Measurements from ENCODE around the gene KLHL12. TPM values are rescaled to one million over a fixed set of nuclear protein-coding genes. Genes with fewer than 3 reads are reported as not detected.
"Not testable (repeated sequence)": the region's sequence is repeated elsewhere in the genome, so short reads cannot be mapped to it uniquely, and the experiment has no call there.

The KLHL12 gene
- total RNA-seq, 2 donors from 2014 or later, result 34.4 to 39.4 TPM

DNA sequence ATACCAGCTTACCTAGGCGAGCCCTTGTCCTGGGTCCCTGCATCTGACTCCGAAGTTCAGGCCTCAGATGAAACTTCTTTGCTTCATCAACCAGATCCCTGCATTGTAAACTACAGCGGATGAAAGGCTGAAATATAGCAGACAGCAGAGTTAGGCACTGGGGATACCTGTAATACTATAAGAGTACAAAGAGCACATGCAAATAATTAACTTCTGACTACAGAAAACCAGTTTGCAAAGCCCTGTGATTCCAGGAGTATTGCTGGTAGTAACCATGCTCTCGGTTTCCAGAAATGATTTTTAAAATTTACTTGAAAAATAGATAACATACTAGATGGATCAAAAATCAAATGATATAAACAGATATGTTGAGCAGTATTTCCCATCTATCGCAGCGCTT is 18.0 kb downstream of the KLHL12 start:
- Histone ChIP-seq H3K27me3 (ENCODE audit: control insufficient read depth, insufficient read depth, low read length, poor library complexity, severe bottlenecking) (no peaks in the 10 kb centered on the region), H3K4me1 (ENCODE audit: control insufficient read depth, insufficient read depth, low read length) (no peaks in the 10 kb centered on the region), H3K4me3 (ENCODE audit: low read length) (no peak overlapping the region), H3K9ac (ENCODE audit: extremely low read depth, low read length, poor library complexity, severe bottlenecking) (no peak overlapping the region), H3K36me3 (ENCODE audit: control insufficient read depth, insufficient read depth, low read length) (peaks cover 59% of the 10 kb centered on the region), H3K9me3 (ENCODE audit: control insufficient read depth, low read length) (peaks cover 4% of the 10 kb centered on the region), H3K27ac (ENCODE audit: low read depth, low read length) (no peak overlapping the region)
- DNase-seq, result no peak
- no peak overlapping the region for H3K4me3 Mint-ChIP-seq
- H3K27ac Mint-ChIP-seq, result no peak overlapping the region
- no peaks in the 10 kb centered on the region for H3K9me3 Mint-ChIP-seq
- H3K27me3 Mint-ChIP-seq (ENCODE audit: insufficient read depth), result no peaks in the 10 kb centered on the region
- peaks cover 4% of the 10 kb centered on the region for H3K4me1 Mint-ChIP-seq
- 92 to 97% methylated on average over 2 to 6 of the region's 6 CpGs for WGBS, 2 experiments (ENCODE audit: insufficient coverage in 1 of 2, insufficient read length in 1 of 2)
- peaks cover 58% of the 10 kb centered on the region for H3K36me3 Mint-ChIP-seq (ENCODE audit: low read depth)
- TF ChIP-seq, protein P1, sequence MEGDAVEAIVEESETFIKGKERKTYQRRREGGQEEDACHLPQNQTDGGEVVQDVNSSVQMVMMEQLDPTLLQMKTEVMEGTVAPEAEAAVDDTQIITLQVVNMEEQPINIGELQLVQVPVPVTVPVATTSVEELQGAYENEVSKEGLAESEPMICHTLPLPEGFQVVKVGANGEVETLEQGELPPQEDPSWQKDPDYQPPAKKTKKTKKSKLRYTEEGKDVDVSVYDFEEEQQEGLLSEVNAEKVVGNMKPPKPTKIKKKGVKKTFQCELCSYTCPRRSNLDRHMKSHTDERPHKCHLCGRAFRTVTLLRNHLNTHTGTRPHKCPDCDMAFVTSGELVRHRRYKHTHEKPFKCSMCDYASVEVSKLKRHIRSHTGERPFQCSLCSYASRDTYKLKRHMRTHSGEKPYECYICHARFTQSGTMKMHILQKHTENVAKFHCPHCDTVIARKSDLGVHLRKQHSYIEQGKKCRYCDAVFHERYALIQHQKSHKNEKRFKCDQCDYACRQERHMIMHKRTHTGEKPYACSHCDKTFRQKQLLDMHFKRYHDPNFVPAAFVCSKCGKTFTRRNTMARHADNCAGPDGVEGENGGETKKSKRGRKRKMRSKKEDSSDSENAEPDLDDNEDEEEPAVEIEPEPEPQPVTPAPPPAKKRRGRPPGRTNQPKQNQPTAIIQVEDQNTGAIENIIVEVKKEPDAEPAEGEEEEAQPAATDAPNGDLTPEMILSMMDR (conservative IDR thresholded peaks at IDR 0.05), result no peak

DNA sequence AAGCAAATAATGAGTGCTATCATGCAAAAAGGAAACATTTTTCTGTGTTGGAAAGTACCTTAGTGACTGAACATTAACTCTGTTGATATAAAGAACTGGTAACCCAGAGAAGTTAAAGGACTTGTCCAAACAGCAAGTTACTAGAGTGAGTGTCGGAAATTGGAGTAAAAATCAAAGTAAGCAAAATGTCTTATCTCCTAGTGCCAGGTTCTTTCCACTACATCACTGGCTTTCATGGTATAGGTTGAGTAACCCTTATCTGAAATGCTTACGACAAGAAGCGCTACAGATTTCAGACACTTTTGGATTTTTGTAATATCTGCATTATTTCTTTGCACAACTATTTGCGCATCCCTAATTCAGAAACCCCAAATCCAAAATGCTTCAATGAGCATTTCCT is 21.7 kb downstream of the KLHL12 start:
- TF ChIP-seq, protein P1 (conservative IDR thresholded peaks at IDR 0.05), result no peak
- DNase-seq, result no peak
- Histone ChIP-seq H3K4me3 (ENCODE audit: low read length) (no peak overlapping the region), H3K9me3 (ENCODE audit: control insufficient read depth, low read length) (peaks cover 4% of the 10 kb centered on the region), H3K36me3 (ENCODE audit: control insufficient read depth, insufficient read depth, low read length) (peaks cover 32% of the 10 kb centered on the region), H3K9ac (ENCODE audit: extremely low read depth, low read length, poor library complexity, severe bottlenecking) (no peak overlapping the region), H3K4me1 (ENCODE audit: control insufficient read depth, insufficient read depth, low read length) (no peaks in the 10 kb centered on the region), H3K27me3 (ENCODE audit: control insufficient read depth, insufficient read depth, low read length, poor library complexity, severe bottlenecking) (no peaks in the 10 kb centered on the region), H3K27ac (ENCODE audit: low read depth, low read length) (no peak overlapping the region)
- Mint-ChIP-seq H3K9me3 (no peaks in the 10 kb centered on the region), H3K4me3 (no peak overlapping the region), H3K4me1 (peaks cover 4% of the 10 kb centered on the region), H3K27me3 (ENCODE audit: insufficient read depth) (no peaks in the 10 kb centered on the region), H3K27ac (no peak overlapping the region), H3K36me3 (ENCODE audit: low read depth) (peaks cover 48% of the 10 kb centered on the region)
- 53 to 63% methylated on average over 4 of the region's 4 CpGs for WGBS, 2 experiments (ENCODE audit: insufficient coverage in 1 of 2, insufficient read length in 1 of 2)

DNA sequence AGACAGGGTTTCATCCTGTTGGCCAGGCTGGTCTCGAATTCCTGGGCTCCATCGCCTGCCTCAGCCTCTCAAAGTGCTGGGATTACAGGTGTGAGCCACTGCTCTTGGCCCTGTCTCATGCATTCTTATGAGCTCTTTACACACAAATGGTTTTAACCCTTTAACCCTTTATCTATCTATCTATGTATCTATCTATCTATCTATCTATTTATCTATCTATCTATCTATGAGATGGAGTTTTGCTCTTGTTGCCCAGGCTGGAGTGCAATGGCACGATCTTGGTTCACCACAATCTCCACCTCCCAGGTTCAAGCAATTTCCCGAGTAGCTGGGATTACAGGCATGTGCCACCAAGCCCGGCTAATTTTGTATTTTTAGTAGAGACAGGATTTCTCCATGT is 23.2 kb downstream of the KLHL12 start:
- not testable (repeated sequence) for DNase-seq; H3K4me1 ChIP-seq (ENCODE audit: control insufficient read depth, insufficient read depth, low read length); H3K27me3 Mint-ChIP-seq (ENCODE audit: insufficient read depth); H3K9me3 ChIP-seq (ENCODE audit: control insufficient read depth, low read length); H3K27ac Mint-ChIP-seq; H3K9me3 Mint-ChIP-seq; H3K4me3 Mint-ChIP-seq; H3K4me3 ChIP-seq (ENCODE audit: low read length); H3K9ac ChIP-seq (ENCODE audit: extremely low read depth, low read length, poor library complexity, severe bottlenecking); H3K27me3 ChIP-seq (ENCODE audit: control insufficient read depth, insufficient read depth, low read length, poor library complexity, severe bottlenecking); H3K4me1 Mint-ChIP-seq; H3K27ac ChIP-seq (ENCODE audit: low read depth, low read length)
- H3K36me3 ChIP-seq (ENCODE audit: control insufficient read depth, insufficient read depth, low read length), result peaks cover 18% of the 10 kb centered on the region
- peaks cover 41% of the 10 kb centered on the region for H3K36me3 Mint-ChIP-seq (ENCODE audit: low read depth)
- 91 to 95% methylated on average over 4 to 5 of the region's 5 CpGs for WGBS, 2 experiments (ENCODE audit: insufficient coverage in 1 of 2, insufficient read length in 1 of 2)

DNA sequence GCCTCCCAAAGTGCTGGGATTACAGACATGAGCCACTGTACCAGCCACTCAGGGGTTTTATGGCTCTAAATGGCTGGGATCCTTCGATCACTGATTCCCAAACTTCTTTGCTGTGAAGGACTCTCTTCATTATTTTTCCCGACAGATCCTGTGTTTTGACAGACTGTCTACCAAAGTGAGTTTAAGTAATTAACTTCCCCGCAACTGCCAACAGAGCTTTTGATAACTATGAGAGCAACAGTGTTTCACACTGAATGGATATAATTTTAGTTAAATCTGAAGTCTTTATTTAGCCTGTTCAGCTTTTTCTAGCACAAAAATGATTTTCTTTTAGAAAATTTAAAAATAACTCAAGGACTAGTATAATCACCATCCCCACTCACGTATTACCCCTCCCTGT is 25.5 kb downstream of the KLHL12 start:
- TF ChIP-seq, protein P1 (conservative IDR thresholded peaks at IDR 0.05), result no peak
- 94% methylated on average over 3 of the region's 4 CpGs for WGBS, 2 experiments (ENCODE audit: insufficient coverage in 1 of 2, insufficient read length in 1 of 2)
- Histone ChIP-seq H3K4me1 (ENCODE audit: control insufficient read depth, insufficient read depth, low read length) (no peaks in the 10 kb centered on the region), H3K27me3 (ENCODE audit: control insufficient read depth, insufficient read depth, low read length, poor library complexity, severe bottlenecking) (no peaks in the 10 kb centered on the region), H3K4me3 (ENCODE audit: low read length) (no peak overlapping the region), H3K9ac (ENCODE audit: extremely low read depth, low read length, poor library complexity, severe bottlenecking) (no peak overlapping the region), H3K27ac (ENCODE audit: low read depth, low read length) (no peak overlapping the region), H3K36me3 (ENCODE audit: control insufficient read depth, insufficient read depth, low read length) (peaks cover 19% of the 10 kb centered on the region), H3K9me3 (ENCODE audit: control insufficient read depth, low read length) (no peaks in the 10 kb centered on the region)
- peaks cover 4% of the 10 kb centered on the region for H3K4me1 Mint-ChIP-seq
- no peaks in the 10 kb centered on the region for H3K27me3 Mint-ChIP-seq (ENCODE audit: insufficient read depth)
- no peak overlapping the region for H3K4me3 Mint-ChIP-seq
- DNase-seq, result no peak
- H3K9me3 Mint-ChIP-seq, result no peaks in the 10 kb centered on the region
- H3K27ac Mint-ChIP-seq, result no peak overlapping the region
- H3K36me3 Mint-ChIP-seq (ENCODE audit: low read depth), result peaks cover 47% of the 10 kb centered on the region

Measured in endodermal cell (in vitro differentiated cells).